ENCODE results near the gene LILRA2.

DNA sequence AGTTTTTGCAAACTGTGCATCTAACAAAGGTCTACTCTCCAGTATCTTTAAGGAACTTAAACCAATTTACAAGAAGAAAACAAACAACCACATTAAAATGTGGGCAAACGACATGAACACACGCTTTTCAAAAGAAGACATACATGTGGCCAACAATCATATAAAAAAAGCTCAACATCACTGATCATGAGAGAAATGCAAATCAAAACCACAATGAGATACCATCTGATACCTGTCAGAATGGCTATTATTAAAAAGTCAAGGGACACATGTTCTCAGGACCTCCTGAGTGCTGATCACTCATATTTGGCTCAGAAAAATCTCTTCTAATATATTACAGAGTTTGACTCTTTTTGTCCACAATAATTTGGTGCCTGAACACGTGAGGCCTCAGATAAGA is 42.5 kb downstream of the LILRA2 start:
- TF ChIP-seq, protein P1, sequence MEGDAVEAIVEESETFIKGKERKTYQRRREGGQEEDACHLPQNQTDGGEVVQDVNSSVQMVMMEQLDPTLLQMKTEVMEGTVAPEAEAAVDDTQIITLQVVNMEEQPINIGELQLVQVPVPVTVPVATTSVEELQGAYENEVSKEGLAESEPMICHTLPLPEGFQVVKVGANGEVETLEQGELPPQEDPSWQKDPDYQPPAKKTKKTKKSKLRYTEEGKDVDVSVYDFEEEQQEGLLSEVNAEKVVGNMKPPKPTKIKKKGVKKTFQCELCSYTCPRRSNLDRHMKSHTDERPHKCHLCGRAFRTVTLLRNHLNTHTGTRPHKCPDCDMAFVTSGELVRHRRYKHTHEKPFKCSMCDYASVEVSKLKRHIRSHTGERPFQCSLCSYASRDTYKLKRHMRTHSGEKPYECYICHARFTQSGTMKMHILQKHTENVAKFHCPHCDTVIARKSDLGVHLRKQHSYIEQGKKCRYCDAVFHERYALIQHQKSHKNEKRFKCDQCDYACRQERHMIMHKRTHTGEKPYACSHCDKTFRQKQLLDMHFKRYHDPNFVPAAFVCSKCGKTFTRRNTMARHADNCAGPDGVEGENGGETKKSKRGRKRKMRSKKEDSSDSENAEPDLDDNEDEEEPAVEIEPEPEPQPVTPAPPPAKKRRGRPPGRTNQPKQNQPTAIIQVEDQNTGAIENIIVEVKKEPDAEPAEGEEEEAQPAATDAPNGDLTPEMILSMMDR (IDR thresholded peaks at IDR 0.05), result no peak
- no peak for TF ChIP-seq ZFX (IDR thresholded peaks at IDR 0.05; ENCODE audit: borderline replicate concordance)

Measured in 22Rv1 (cell line).